Brain microvascular endothelial cell (primary cell): ENCODE data around the gene ZNF232.

Source experiments
- DNase-seq: peaks from one replicate; pipeline ENCODE4 v3.0.0-alpha.2; 2020
- H3K27ac ChIP-seq: fragments of 250-450 bp; sonication (Bioruptor Pico); 2 replicates; pipeline ENCODE4 v1.5.1; 2020; ENCODE audit warnings: mild to moderate bottlenecking, moderate library complexity
- H3K27me3 ChIP-seq: fragments of 250-450 bp; sonication (Bioruptor Pico); replicated peaks from 2 replicates; pipeline ENCODE4 v1.5.1; 2020; ENCODE audit warnings: mild to moderate bottlenecking
- H3K36me3 ChIP-seq: fragments of 250-450 bp; sonication (Bioruptor Pico); replicated peaks from 2 replicates; pipeline ENCODE4 v1.5.1; 2020; ENCODE audit warnings: mild to moderate bottlenecking
- H3K4me3 ChIP-seq: 2 replicates; pipeline ENCODE4 v1.5.1; 2011; ENCODE audit warnings: low read depth, mild to moderate bottlenecking, control low read depth, low read length, moderate library complexity
- in situ Hi-C: cut with HindIII; loops from 2 replicates; pipeline ENCODE4 v1.10.0; 2017; ENCODE audit warnings: low sequenced_read_pairs, low pct_ligation_motif_present
- TF ChIP-seq, protein P1 (sequence below): IDR thresholded peaks from 2 replicates; pipeline ENCODE4 v1.5.1; 2011; ENCODE audit warnings: low read depth, mild to moderate bottlenecking, moderate library complexity, low read length, control low read depth, inconsistent platforms; ENCODE audit errors: missing control alignments

The ZNF232 gene

DNA sequence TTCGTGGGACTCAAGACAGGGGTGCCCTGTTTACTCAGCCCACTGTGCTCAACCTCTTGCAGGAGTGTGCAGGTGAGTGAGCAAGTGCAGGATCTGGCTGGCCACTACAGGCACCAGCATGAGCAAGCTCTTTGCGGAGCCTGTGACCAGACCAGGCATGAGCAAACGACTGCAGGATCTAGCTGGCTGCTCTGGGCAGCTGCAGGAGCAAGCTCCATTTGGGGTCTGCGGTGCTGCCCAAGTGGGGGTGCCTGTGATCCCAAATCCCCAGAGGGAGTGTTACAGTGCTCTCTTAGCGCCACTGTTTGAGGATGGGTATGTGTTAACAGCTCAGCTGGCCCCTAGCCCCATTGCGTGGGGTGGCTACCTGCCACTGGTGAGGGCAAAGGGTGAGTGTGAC is 6.5 kb upstream of the ZNF232 start:
- Histone ChIP-seq H3K27me3 (peaks cover 20% of the 10 kb centered on the region), H3K27ac (no peak overlapping the region), H3K4me3 (no peak overlapping the region), H3K36me3 (no peaks in the 10 kb centered on the region)
- TF ChIP-seq, protein P1, sequence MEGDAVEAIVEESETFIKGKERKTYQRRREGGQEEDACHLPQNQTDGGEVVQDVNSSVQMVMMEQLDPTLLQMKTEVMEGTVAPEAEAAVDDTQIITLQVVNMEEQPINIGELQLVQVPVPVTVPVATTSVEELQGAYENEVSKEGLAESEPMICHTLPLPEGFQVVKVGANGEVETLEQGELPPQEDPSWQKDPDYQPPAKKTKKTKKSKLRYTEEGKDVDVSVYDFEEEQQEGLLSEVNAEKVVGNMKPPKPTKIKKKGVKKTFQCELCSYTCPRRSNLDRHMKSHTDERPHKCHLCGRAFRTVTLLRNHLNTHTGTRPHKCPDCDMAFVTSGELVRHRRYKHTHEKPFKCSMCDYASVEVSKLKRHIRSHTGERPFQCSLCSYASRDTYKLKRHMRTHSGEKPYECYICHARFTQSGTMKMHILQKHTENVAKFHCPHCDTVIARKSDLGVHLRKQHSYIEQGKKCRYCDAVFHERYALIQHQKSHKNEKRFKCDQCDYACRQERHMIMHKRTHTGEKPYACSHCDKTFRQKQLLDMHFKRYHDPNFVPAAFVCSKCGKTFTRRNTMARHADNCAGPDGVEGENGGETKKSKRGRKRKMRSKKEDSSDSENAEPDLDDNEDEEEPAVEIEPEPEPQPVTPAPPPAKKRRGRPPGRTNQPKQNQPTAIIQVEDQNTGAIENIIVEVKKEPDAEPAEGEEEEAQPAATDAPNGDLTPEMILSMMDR = no peak
- no peak for DNase-seq
- in situ Hi-C loops = no loop called here

DNA sequence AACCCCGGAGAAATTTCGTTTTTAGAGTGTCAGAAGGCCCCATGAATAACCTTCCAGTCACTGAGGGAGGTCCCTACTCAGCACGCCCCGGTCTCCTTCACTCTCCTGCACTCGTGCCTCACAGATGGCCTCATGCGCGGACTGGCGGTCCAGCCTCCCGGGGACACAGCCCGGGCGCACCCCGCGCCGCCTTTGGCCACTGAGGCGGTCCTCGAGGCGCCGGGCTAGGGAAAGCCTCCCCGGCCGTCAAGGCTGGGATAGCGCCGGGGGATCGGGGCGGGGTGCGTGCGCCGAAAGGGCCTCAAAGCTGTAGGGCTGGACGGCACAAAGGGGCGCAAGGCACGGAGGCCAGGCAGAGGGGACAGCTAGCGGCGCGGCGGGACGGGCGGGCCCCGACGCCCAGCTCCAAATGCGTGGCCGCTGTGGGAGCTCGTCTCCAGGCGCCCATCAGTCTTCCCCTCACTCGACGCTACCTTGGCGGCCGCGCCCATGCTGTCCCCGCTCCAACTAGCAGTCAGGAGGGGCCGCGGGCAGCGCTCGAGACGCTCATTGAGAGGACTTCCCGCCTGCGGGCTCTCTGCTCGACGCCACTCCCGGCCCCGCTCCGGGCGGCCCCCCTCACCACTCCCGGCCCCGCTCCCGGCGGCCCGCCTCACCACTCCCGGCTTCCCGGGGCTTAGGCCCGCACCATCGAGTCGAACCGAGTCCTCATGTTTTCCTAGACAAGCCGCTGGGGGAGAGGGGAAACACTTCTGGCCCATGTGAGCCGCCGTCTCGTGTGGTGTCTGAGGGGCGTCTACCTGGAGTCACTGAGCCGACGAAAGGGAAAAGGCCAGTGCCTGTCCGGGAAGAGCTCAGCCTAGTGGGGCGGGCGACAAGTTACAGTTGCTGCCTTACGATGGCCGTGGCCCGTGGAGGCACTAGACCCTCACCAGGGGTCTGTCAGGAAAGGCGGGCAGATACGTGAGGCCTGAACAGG is 4.3 kb upstream of the ZNF232 start, which contains the start of gene USP6:
TSS of gene USP6 (plus strand) at position 360 of the 979 bp plus-strand sequence. CDS start 14,336 bp downstream, outside the sequence.
- in situ Hi-C loops = no loop called here
- Histone ChIP-seq H3K27me3 (peaks cover 13% of the 10 kb centered on the region), H3K4me3 (no peak within 1 kb of the TSS), H3K27ac (no peak within 1 kb of the TSS), H3K36me3 (no peaks in the 10 kb centered on the region)
- no peak for DNase-seq
- TF ChIP-seq, protein P1 = no peak

DNA sequence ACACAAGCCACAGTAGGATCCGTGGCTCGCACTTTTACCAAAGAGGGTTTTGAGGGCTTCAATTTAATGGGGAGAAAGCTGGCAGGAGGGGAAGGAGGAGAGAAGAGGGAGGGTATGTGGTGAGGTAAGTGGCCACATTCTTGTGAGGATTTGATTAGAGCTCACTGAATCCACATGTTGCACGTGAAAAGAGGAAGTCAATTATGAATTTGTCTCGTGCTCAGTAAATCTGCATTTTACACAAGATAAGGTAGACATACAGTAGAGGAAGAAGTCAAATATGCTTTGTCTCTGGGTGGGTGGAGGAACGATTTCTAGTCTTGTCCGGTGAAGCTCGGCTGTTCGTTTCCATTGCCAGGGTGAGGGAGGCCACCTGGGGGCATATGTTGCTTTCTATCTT is 862 bp downstream of the ZNF232 start:
- Histone ChIP-seq H3K27ac (no peak overlapping the region), H3K27me3 (peaks cover 3% of the 10 kb centered on the region), H3K4me3 (peak overlapping the region; percentile 80), H3K36me3 (peaks cover 21% of the 10 kb centered on the region)
- in situ Hi-C loops = no loop called here
- DNase-seq = no peak
- TF ChIP-seq, protein P1 = no peak

DNA sequence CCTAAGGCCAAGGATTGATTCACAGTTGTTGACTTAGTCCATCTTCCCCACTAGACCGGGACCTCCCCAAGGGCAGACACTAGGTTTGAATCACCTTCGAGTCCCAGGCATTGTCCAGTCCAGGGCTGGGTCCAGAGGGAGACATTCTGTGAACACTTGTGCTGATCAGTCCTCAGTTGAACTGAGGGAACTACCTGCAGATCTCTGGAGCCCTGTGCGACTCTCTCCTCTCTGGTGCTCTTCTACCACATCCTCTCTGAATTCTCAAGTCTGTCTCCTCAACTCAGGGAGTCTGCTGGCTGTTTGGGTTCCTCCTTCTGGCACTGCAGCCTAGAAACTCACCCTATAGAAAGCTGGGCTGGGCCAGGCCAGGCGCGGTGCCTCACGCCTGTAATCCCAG is 10.8 kb downstream of the ZNF232 start:
- DNase-seq = no peak
- Histone ChIP-seq H3K4me3 (no peak overlapping the region), H3K27ac (no peak overlapping the region), H3K27me3 (no peaks in the 10 kb centered on the region), H3K36me3 (peaks cover under 1% of the 10 kb centered on the region)
- in situ Hi-C loops = no loop called here
- TF ChIP-seq, protein P1 = no peak

DNA sequence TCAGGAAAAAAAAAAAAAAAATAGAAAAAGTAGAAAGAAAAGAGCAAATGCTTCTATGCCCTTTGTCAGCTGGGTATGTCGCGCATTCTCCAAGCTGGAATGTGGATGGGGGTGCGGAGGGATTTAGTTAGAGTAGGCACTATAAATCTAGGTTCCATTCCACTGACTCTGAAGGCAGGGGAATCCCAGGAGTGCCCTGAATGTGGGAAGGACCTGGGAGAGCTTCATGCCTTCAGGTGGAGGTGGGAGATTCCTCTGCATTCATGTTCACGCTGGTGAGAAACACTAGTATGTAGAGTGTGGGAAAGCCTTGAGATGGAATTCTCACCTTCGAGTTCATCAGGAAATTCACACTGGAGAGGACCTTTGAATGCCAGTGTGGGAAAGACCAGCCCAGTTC is 12.4 kb downstream of the ZNF232 start:
- TF ChIP-seq, protein P1 = no peak
- Histone ChIP-seq H3K27ac (no peak overlapping the region), H3K36me3 (no peaks in the 10 kb centered on the region), H3K27me3 (no peaks in the 10 kb centered on the region), H3K4me3 (no peak overlapping the region)
- in situ Hi-C loops = no loop called here
- no peak for DNase-seq
